Bronchial epithelial cell (primary cell): ENCODE measurements around the gene OR5AC2. TPM values are rescaled to one million over a fixed set of nuclear protein-coding genes. Genes with fewer than 3 reads are reported as not detected.

Experiments
- DNase-seq: peaks from one replicate; pipeline ENCODE4 v3.0.0-alpha.2; 2010; ENCODE audit warnings: low read depth
- FAIRE-seq: peaks from 2 replicates; lab custom pipeline; 2011; peaks lifted over from hg19 to GRCh38; lab: Jason Lieb, UNC
- H3K27me3 ChIP-seq: 2 replicates; pipeline ENCODE4 v1.5.1; 2011; ENCODE audit warnings: low read length; ENCODE audit not compliant: control insufficient read depth, insufficient read depth
- H3K36me3 ChIP-seq: 2 replicates; pipeline ENCODE4 v1.5.1; 2011; ENCODE audit warnings: low read length; ENCODE audit not compliant: control insufficient read depth, insufficient read depth
- H3K4me3 ChIP-seq: 2 replicates; pipeline ENCODE4 v1.5.1; 2011; ENCODE audit warnings: mild to moderate bottlenecking, low read depth, low read length, control low read depth
- total RNA-seq: library from RNA; depleted of rRNA; stranded (reverse); fragments of >200 nt; gene quantifications from 2 replicates; pipeline ENCODE4 v1.2.1, GENCODE V29; 2014
- TF ChIP-seq, protein P1 (sequence below): IDR thresholded peaks from 2 replicates; pipeline ENCODE4 v1.5.1; 2011; ENCODE audit warnings: mild to moderate bottlenecking, moderate library complexity, low read length, control low read depth, inconsistent platforms; ENCODE audit not compliant: insufficient read depth, severe bottlenecking

The OR5AC2 gene, protein sequence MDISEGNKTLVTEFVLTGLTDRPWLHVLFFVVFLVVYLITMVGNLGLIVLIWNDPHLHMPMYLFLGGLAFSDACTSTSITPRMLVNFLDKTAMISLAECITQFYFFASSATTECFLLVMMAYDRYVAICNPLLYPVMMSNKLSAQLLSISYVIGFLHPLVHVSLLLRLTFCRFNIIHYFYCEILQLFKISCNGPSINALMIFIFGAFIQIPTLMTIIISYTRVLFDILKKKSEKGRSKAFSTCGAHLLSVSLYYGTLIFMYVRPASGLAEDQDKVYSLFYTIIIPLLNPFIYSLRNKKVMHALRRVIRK
- total RNA-seq, result not detected in 2 replicates

DNA sequence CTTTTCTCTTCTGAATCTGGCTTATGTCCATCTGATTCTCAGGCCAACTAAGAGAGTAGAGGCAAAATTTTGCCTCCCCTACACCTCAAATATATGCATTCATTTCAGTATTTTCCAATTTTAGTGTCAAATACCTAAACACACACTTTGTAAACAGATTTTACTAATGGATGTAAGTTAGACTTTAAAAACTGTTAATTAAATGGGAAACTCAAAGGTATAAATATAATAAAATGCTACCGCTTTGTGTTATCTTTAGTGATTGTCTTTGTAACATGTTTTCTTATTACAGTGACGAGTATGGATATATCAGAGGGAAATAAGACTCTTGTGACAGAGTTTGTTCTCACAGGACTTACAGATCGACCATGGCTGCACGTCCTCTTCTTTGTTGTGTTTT lies at the start of gene OR5AC2:
Gene OR5AC2 (plus strand): TSS at position 301 of the 400 bp plus-strand sequence. CDS start 0 bp downstream, at position 301.
- no peak within 1 kb of the TSS for H3K4me3 ChIP-seq
- H3K27me3 ChIP-seq, result no peaks in the 10 kb centered on the region
- H3K36me3 ChIP-seq, result no peaks in the 10 kb centered on the region
- TF ChIP-seq, protein P1, sequence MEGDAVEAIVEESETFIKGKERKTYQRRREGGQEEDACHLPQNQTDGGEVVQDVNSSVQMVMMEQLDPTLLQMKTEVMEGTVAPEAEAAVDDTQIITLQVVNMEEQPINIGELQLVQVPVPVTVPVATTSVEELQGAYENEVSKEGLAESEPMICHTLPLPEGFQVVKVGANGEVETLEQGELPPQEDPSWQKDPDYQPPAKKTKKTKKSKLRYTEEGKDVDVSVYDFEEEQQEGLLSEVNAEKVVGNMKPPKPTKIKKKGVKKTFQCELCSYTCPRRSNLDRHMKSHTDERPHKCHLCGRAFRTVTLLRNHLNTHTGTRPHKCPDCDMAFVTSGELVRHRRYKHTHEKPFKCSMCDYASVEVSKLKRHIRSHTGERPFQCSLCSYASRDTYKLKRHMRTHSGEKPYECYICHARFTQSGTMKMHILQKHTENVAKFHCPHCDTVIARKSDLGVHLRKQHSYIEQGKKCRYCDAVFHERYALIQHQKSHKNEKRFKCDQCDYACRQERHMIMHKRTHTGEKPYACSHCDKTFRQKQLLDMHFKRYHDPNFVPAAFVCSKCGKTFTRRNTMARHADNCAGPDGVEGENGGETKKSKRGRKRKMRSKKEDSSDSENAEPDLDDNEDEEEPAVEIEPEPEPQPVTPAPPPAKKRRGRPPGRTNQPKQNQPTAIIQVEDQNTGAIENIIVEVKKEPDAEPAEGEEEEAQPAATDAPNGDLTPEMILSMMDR, result no peak
- FAIRE-seq (no peak), DNase-seq (no peak)

DNA sequence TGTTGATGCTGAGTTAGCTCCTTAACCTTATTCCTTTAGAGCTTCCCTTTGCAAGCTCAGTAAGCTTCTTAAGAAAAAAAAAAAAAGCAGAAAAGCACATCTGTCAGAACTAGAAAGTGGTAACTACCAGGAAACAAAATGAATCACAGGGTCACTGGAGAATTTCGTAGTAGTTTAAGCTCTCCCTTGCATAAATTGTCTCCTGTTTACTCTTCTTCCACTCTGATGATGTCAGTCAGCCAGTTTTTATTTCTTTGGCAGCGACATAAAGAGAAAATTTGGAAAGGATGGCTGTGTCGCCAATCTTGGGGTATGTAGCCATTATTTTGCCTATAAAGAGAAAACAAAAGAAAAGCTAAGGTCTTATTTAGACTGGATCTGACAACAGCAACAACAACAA lies 48.7 kb upstream of the OR5AC2 start:
- Histone ChIP-seq H3K36me3 (no peaks in the 10 kb centered on the region), H3K4me3 (no peak overlapping the region), H3K27me3 (no peaks in the 10 kb centered on the region)
- TF ChIP-seq, protein P1, result no peak
- FAIRE-seq (no peak), DNase-seq (peak; percentile 18)

DNA sequence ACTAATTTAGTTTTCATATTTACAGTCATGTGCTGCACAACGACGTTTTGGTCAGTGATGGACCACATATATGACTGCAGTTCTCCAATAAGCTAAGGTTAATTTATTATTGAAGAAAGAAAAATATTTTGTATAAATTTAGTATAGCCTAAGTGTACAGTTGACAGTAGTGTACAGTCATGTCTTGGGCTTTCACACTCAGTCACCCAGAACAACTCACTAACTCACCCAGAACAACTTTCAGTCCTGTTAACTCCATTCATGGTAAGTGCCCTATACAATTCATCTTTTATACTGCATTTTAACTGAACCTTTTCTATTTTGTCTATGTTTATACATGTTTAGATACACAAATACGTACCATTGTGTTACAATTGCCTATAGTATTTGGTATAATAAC lies 48.1 kb upstream of the OR5AC2 start:
- Histone ChIP-seq H3K27me3 (no peaks in the 10 kb centered on the region), H3K36me3 (no peaks in the 10 kb centered on the region), H3K4me3 (no peak overlapping the region)
- DNase-seq, result no peak
- TF ChIP-seq, protein P1, result no peak
- FAIRE-seq, result no peak

DNA sequence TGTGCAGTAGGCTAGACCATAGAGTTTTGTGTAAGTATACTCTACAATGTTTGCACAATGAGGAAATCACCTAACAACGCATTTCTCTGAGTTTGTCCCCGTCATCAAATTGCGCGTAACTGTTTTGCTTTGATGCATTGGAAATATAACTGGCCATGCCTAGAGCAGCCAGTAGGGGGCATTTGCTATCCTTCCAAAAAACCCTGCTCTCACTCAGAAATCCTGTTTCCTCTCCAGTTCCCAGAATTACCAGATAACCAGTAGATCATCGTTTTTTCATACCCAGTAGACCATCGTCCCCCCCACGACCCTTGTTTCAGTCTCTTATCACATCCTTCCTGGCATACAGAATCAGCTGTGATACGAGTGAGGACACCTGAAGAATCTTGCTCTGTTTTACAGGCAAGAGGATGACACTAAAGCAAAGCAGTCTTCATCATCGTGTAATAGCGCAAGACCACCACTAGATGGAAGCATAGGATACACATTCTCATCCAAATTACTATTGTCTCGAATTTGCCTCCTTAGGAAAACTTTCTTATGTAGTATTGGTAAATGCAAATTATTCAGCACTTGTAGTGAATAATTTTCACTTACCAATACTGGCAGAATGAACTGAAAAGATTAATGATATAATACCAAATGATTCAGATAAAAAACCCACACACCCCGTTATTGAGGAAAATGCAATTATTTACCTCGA lies 47.5 kb upstream of the OR5AC2 start:
- H3K27me3 ChIP-seq, result no peaks in the 10 kb centered on the region
- DNase-seq (peak; percentile 84), FAIRE-seq (no peak)
- no peaks in the 10 kb centered on the region for H3K36me3 ChIP-seq
- peak overlapping the region; percentile 25 for H3K4me3 ChIP-seq
- TF ChIP-seq, protein P1, result peak; percentile 81

DNA sequence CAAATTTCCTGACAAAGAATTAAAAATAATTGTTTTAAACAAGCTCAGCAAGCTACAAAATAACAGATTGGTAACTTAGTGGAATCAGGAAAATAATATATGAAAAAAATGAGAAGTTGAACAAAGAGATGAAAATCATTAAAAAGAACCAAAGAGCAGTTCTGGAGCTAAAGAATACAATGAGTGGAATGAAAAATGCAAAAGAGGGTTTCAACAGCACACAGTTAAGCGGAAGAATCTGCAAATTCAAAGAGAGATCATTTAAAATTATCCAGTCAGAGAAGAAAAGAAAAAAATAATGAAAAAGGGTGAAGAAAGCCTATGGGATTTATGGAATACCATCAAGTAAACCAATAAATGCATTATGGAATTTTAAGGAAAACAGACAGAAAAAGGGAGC lies 45.6 kb upstream of the OR5AC2 start:
- DNase-seq (no peak), FAIRE-seq (no peak)
- TF ChIP-seq, protein P1, result no peak
- Histone ChIP-seq H3K36me3 (no peaks in the 10 kb centered on the region), H3K4me3 (no peak overlapping the region), H3K27me3 (no peaks in the 10 kb centered on the region)
